Coronary artery (tissue), 2 donors: Measurements from ENCODE around the gene VPS11.

Experiments
- DNase-seq: peaks from one replicate; pipeline ENCODE4 v3.0.0-alpha.2; 2017; ENCODE audit warnings: low spot score
- H3K27ac ChIP-seq, 2 donors: fragments of 200-600 bp; sonication (generic); one replicate each; pipeline ENCODE4 v1.5.1; 2016 to 2019
- H3K4me3 ChIP-seq: fragments of 200-600 bp; sonication (generic); 2 replicates; pipeline ENCODE4 v1.5.1; 2016; ENCODE audit warnings: mild to moderate bottlenecking, moderate library complexity
- CTCF ChIP-seq: fragments of 200-600 bp; sonication (generic); IDR thresholded peaks from one replicate; pipeline ENCODE4 v1.5.1; 2019; ENCODE audit warnings: antibody characterized with exemption

The VPS11 gene

GRCh38 chr11:119088406-119088805, 20.8 kb downstream of the VPS11 start:
- Histone ChIP-seq H3K4me3 (no peak overlapping the region), H3K27ac (no peak overlapping the region)
- DNase-seq: no peak
- no peak for TF ChIP-seq CTCF

GRCh38 chr11:119089319-119089718, 21.7 kb downstream of the VPS11 start:
- no peak for TF ChIP-seq CTCF
- Histone ChIP-seq H3K4me3 (no peak overlapping the region), H3K27ac (no peak overlapping the region)
- DNase-seq: no peak

GRCh38 chr11:119091178-119091577, 23.6 kb downstream of the VPS11 start:
- Histone ChIP-seq H3K27ac (no peak overlapping the region), H3K4me3 (no peak overlapping the region)
- no peak for TF ChIP-seq CTCF
- no peak for DNase-seq

GRCh38 chr11:119091966-119092879, 24.6 kb downstream of the VPS11 start:
- Histone ChIP-seq H3K4me3 (peak overlapping the region; percentile 92), H3K27ac (peak overlapping the region in 1 of 2 donors; percentile 47)
- TF ChIP-seq CTCF: no peak
- no peak for DNase-seq

GRCh38 chr11:119092880-119093842, 25.5 kb downstream of the VPS11 start:
- Histone ChIP-seq H3K4me3 (peak overlapping the region; percentile 92), H3K27ac (peak overlapping the region; percentile 47 to 97)
- no peak for DNase-seq
- TF ChIP-seq CTCF: no peak

- peak; percentile 80 for DNase-seq
- Histone ChIP-seq H3K4me3 (peak overlapping the region; percentile 92), H3K27ac (peak overlapping the region; percentile 97)
- no peak for TF ChIP-seq CTCF
Observed at GRCh38 chr11:119093942-119094815, 26.6 kb downstream of the VPS11 start.
